ENCODE measurements around the gene CACNA1E. TPM values are rescaled to one million over a fixed set of nuclear protein-coding genes. Genes with fewer than 3 reads are reported as not detected.

CACNA1E gene
- total RNA-seq, 2 donors from 2014 or later: 1.7 to 2.2 TPM

GRCh38 chr1:181453541-181454201, 29.6 kb upstream of the CACNA1E start:
- Histone ChIP-seq H3K9me3 (peaks cover 0 to 5% of the 10 kb centered on the region in 2 donors), H3K27ac (no peak overlapping the region), H3K36me3 (no peaks in the 10 kb centered on the region), H3K27me3 (no peaks in the 10 kb centered on the region), H3K4me1 (no peaks in the 10 kb centered on the region), H3K4me3 (no peak overlapping the region)
- TF ChIP-seq, protein P1, sequence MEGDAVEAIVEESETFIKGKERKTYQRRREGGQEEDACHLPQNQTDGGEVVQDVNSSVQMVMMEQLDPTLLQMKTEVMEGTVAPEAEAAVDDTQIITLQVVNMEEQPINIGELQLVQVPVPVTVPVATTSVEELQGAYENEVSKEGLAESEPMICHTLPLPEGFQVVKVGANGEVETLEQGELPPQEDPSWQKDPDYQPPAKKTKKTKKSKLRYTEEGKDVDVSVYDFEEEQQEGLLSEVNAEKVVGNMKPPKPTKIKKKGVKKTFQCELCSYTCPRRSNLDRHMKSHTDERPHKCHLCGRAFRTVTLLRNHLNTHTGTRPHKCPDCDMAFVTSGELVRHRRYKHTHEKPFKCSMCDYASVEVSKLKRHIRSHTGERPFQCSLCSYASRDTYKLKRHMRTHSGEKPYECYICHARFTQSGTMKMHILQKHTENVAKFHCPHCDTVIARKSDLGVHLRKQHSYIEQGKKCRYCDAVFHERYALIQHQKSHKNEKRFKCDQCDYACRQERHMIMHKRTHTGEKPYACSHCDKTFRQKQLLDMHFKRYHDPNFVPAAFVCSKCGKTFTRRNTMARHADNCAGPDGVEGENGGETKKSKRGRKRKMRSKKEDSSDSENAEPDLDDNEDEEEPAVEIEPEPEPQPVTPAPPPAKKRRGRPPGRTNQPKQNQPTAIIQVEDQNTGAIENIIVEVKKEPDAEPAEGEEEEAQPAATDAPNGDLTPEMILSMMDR (IDR thresholded peaks at IDR 0.05): no peak
- DNase-seq (ENCODE audit: low spot score): no peak

GRCh38 chr1:181456551-181456950, 26.8 kb upstream of the CACNA1E start:
- H3K27ac ChIP-seq: no peak overlapping the region
- H3K27me3 ChIP-seq: no peaks in the 10 kb centered on the region
- H3K4me3 ChIP-seq: no peak overlapping the region
- no peaks in the 10 kb centered on the region for H3K36me3 ChIP-seq
- DNase-seq (ENCODE audit: low spot score): no peak
- TF ChIP-seq, protein P1 (IDR thresholded peaks at IDR 0.05): no peak
- H3K4me1 ChIP-seq: no peaks in the 10 kb centered on the region
- H3K9me3 ChIP-seq: peaks cover 0 to 5% of the 10 kb centered on the region in 2 donors

GRCh38 chr1:181458419-181458818, 24.9 kb upstream of the CACNA1E start:
- TF ChIP-seq, protein P1 (IDR thresholded peaks at IDR 0.05): no peak
- H3K4me3 ChIP-seq: no peak overlapping the region
- H3K36me3 ChIP-seq: no peaks in the 10 kb centered on the region
- H3K4me1 ChIP-seq: no peaks in the 10 kb centered on the region
- no peaks in the 10 kb centered on the region for H3K27me3 ChIP-seq
- H3K9me3 ChIP-seq: peaks cover 0 to 5% of the 10 kb centered on the region in 2 donors
- no peak overlapping the region for H3K27ac ChIP-seq
- no peak for DNase-seq (ENCODE audit: low spot score)

DNA sequence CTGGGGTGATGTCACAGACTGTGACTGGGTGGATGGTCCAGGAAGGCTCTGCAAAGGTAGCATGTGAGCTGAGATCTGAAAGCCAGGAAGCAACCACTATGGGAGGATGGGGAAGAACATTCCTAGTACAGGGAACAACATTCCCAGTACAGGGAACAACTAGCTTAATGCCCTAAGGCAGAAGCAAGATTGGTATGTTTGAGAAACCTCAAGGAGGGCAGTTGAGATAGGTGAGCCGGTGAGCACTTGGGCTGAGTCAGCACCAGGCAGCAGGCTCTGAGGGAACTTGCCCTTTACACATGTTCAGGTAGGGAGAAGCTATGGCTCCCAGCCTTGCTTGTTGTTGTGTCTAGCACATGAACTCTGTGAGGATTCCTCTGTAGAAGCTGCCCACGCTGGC, 24.2 kb upstream of the CACNA1E start:
- H3K27ac ChIP-seq: no peak overlapping the region
- TF ChIP-seq, protein P1 (IDR thresholded peaks at IDR 0.05): no peak

DNA sequence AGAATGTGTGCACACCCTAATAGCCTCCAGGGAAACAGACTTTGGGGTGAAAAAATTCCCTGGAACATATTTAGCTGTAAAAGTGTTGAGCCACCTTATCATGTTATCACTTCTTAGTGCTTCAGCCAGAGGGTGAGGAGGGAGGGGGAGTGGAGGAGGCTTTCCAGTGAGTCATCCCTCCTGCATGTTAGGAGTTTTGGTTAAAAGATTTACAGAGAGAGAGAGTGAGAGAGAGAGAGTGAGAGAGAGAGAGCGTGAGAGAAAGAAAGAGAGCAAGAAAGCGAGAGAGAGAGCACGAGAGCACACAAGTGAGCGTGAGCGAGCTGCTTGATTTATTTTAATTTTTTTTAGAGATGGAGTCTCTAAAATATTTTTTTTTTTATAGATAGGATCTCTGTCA, 13.5 kb upstream of the CACNA1E start:
- H3K4me3 ChIP-seq: no peak overlapping the region
- H3K27me3 ChIP-seq: no peaks in the 10 kb centered on the region
- TF ChIP-seq, protein P1 (IDR thresholded peaks at IDR 0.05): no peak
- DNase-seq (ENCODE audit: low spot score): no peak
- H3K36me3 ChIP-seq: no peaks in the 10 kb centered on the region
- no peaks in the 10 kb centered on the region for H3K4me1 ChIP-seq
- H3K9me3 ChIP-seq: no peaks in the 10 kb centered on the region
- no peak overlapping the region for H3K27ac ChIP-seq

More for the DNA sequence above, 24.2 kb upstream of the CACNA1E start:
- no peak overlapping the region for H3K4me3 ChIP-seq
- H3K36me3 ChIP-seq: no peaks in the 10 kb centered on the region
- peaks cover 0 to 5% of the 10 kb centered on the region in 2 donors for H3K9me3 ChIP-seq
- H3K27me3 ChIP-seq: no peaks in the 10 kb centered on the region
- DNase-seq (ENCODE audit: low spot score): no peak
- H3K4me1 ChIP-seq: no peaks in the 10 kb centered on the region

DNA sequence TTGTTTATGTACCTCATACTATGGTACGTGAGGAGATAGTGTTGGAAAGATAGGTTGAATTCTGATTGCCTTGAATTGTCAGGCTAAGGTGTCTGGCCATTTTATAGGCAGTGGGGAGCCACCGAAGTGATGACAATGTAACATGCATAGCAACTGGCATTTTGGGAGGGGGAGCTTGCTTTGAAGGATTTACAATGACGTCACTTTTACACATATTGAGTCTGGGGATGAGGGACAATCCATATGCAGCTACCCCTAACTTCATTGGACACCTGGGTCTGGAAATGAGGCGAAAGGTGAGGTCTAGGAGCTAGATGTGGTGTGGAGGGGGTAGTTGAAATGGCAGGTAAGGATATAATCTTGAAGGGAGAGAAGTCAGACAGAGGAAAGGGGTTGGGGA, 7.7 kb upstream of the CACNA1E start:
- DNase-seq (ENCODE audit: low spot score): no peak
- H3K27me3 ChIP-seq: no peaks in the 10 kb centered on the region
- H3K4me3 ChIP-seq: no peak overlapping the region
- no peaks in the 10 kb centered on the region for H3K9me3 ChIP-seq
- no peaks in the 10 kb centered on the region for H3K4me1 ChIP-seq
- TF ChIP-seq, protein P1 (IDR thresholded peaks at IDR 0.05): no peak
- no peaks in the 10 kb centered on the region for H3K36me3 ChIP-seq
- H3K27ac ChIP-seq: no peak overlapping the region

Data from right atrium auricular region (tissue), 2 donors.